Large intestine (tissue), 3 donors: Measurements from ENCODE around the gene NAXE. TPM values are rescaled to one million over a fixed set of nuclear protein-coding genes. Genes with fewer than 3 reads are reported as not detected.
"Not testable (repeated sequence)": the region's sequence is repeated elsewhere in the genome, so short reads cannot be mapped to it uniquely, and the experiment has no call there.

Experiments used
- DNase-seq, 2 donors: peaks; one replicate each; pipeline versions ENCODE4 v3.0.0 to v3.0.0-alpha.2; 2013
- H3K27ac ChIP-seq: one replicate; pipeline ENCODE4 v1.5.1; 2013; ENCODE audit warnings: low read length
- H3K27me3 ChIP-seq: 2 replicates; pipeline ENCODE4 v1.6.1; 2013; ENCODE audit warnings: low read length; ENCODE audit not compliant: control insufficient read depth, insufficient read depth
- H3K36me3 ChIP-seq: 2 replicates; pipeline ENCODE4 v1.6.1; 2013; ENCODE audit warnings: low read length; ENCODE audit not compliant: control insufficient read depth, insufficient read depth
- H3K4me1 ChIP-seq: one replicate; pipeline ENCODE4 v1.6.1; 2013; ENCODE audit warnings: low read length; ENCODE audit not compliant: control insufficient read depth, insufficient read depth
- H3K4me3 ChIP-seq: one replicate; pipeline ENCODE4 v1.5.1; 2013; ENCODE audit warnings: low read length
- H3K9me3 ChIP-seq: one replicate; pipeline ENCODE4 v1.6.1; 2013; ENCODE audit warnings: mild to moderate bottlenecking, low read depth, low read length, moderate library complexity; ENCODE audit not compliant: control insufficient read depth
- WGBS: methylation state at CpG from one replicate; pipeline ENCODE4 v1.1.5; 2013; ENCODE audit warnings: low lambda C conversion rate; ENCODE audit not compliant: insufficient coverage; 5-methylcytosine and 5-hydroxymethylcytosine counted together
- polyA plus RNA-seq: library from polyadenylated mRNA; unstranded; fragments of 120-200 nt; gene quantifications from one replicate; pipeline ENCODE4 v1.2.1, GENCODE V29; 2013

NAXE gene
- polyA plus RNA-seq, 1 donor, result 66.9 TPM

- not testable (repeated sequence) for DNase-seq
- WGBS, result 33% methylated on average over 1 of the region's 9 CpGs
- H3K27me3 ChIP-seq, result peaks cover 51% of the 10 kb centered on the region
These were observed 39.6 kb downstream of the NAXE start for GRCh38 chr1:156631152-156631551.

GRCh38 chr1:156632355-156632754 lies 40.8 kb downstream of the NAXE start:
- no CpG with 5 or more reads among the region's 3 CpGs for WGBS
- Histone ChIP-seq H3K4me3 (no peak overlapping the region), H3K4me1 (no peaks in the 10 kb centered on the region), H3K9me3 (no peaks in the 10 kb centered on the region), H3K27me3 (peaks cover 50% of the 10 kb centered on the region), H3K36me3 (no peaks in the 10 kb centered on the region), H3K27ac (no peak overlapping the region)
- DNase-seq, result no peak

More at GRCh38 chr1:156631152-156631551, 39.6 kb downstream of the NAXE start:
- H3K4me3 ChIP-seq, H3K36me3 ChIP-seq, H3K9me3 ChIP-seq, H3K27ac ChIP-seq, H3K4me1 ChIP-seq: not testable (repeated sequence)

GRCh38 chr1:156638189-156638985 lies 46.8 kb downstream of the NAXE start:
- Histone ChIP-seq H3K27me3 (peaks cover 82% of the 10 kb centered on the region), H3K36me3 (no peaks in the 10 kb centered on the region), H3K27ac (no peak overlapping the region), H3K4me3 (no peak overlapping the region), H3K9me3 (no peaks in the 10 kb centered on the region), H3K4me1 (peaks cover 18% of the 10 kb centered on the region)
- WGBS, result no CpG with 5 or more reads among the region's 8 CpGs
- no peak for DNase-seq

- no peak for DNase-seq
- Histone ChIP-seq H3K4me1 (peaks cover 22% of the 10 kb centered on the region), H3K9me3 (no peaks in the 10 kb centered on the region), H3K4me3 (no peak overlapping the region), H3K36me3 (peaks cover 3% of the 10 kb centered on the region), H3K27ac (no peak overlapping the region), H3K27me3 (peaks cover 85% of the 10 kb centered on the region)
- no CpG with 5 or more reads among the region's 6 CpGs for WGBS
These were observed 48.1 kb downstream of the NAXE start for GRCh38 chr1:156639601-156640101.

- no peak overlapping the region for H3K27ac ChIP-seq
- H3K9me3 ChIP-seq, result no peaks in the 10 kb centered on the region
- no peak overlapping the region for H3K4me3 ChIP-seq
- peaks cover 3% of the 10 kb centered on the region for H3K36me3 ChIP-seq
- peaks cover 22% of the 10 kb centered on the region for H3K4me1 ChIP-seq
- no CpG with 5 or more reads among the region's 6 CpGs for WGBS
- peaks cover 84% of the 10 kb centered on the region for H3K27me3 ChIP-seq
- DNase-seq, result no peak
These were observed 49.5 kb downstream of the NAXE start for GRCh38 chr1:156640842-156641706.

- peak in 1 of 2 donors; percentile 52 for DNase-seq
- Histone ChIP-seq H3K27me3 (peaks cover 86% of the 10 kb centered on the region), H3K9me3 (peaks cover 4% of the 10 kb centered on the region), H3K36me3 (peaks cover 3% of the 10 kb centered on the region), H3K4me3 (peak within 1 kb of the TSS; percentile 33), H3K27ac (no peak within 1 kb of the TSS), H3K4me1 (peaks cover 22% of the 10 kb centered on the region)
- no CpG with 5 or more reads among the region's 46 CpGs for WGBS
These were observed 50.2 kb downstream of the NAXE start, which contains the start of gene BCAN for GRCh38 chr1:156641761-156642264. Gene BCAN, plus strand, starts transcription at chr1:156642117. Its CDS starts 3,938 bp downstream, at chr1:156646055.

- Histone ChIP-seq H3K36me3 (peaks cover 3% of the 10 kb centered on the region), H3K27me3 (peaks cover 90% of the 10 kb centered on the region), H3K4me3 (peak overlapping the region; percentile 33), H3K9me3 (peaks cover 6% of the 10 kb centered on the region), H3K4me1 (peaks cover 22% of the 10 kb centered on the region), H3K27ac (no peak overlapping the region)
- DNase-seq, result no peak
- WGBS, result 0% methylated on average over 1 of the region's 40 CpGs
These were observed 50.9 kb downstream of the NAXE start for GRCh38 chr1:156642265-156643048.

- no peak overlapping the region for H3K27ac ChIP-seq
- peaks cover 91% of the 10 kb centered on the region for H3K27me3 ChIP-seq
- peaks cover 3% of the 10 kb centered on the region for H3K36me3 ChIP-seq
- H3K4me1 ChIP-seq, result peaks cover 22% of the 10 kb centered on the region
- H3K4me3 ChIP-seq, result no peak overlapping the region
- no CpG with 5 or more reads among the region's 7 CpGs for WGBS
- DNase-seq, result peak in 1 of 2 donors; percentile 68
- peaks cover 6% of the 10 kb centered on the region for H3K9me3 ChIP-seq
These were observed 51.6 kb downstream of the NAXE start for GRCh38 chr1:156643049-156643777.

- no peak overlapping the region for H3K27ac ChIP-seq
- no peak overlapping the region for H3K4me3 ChIP-seq
- peaks cover 88% of the 10 kb centered on the region for H3K27me3 ChIP-seq
- H3K9me3 ChIP-seq, result peaks cover 6% of the 10 kb centered on the region
- DNase-seq, result no peak
- H3K36me3 ChIP-seq, result peaks cover 3% of the 10 kb centered on the region
- H3K4me1 ChIP-seq, result peaks cover 22% of the 10 kb centered on the region
- no CpG with 5 or more reads among the region's 7 CpGs for WGBS
These were observed 52.2 kb downstream of the NAXE start for GRCh38 chr1:156643778-156644092.
